Aorta (tissue), 5 donors: Measurements from ENCODE around the gene SUSD6. TPM values are rescaled to one million over a fixed set of nuclear protein-coding genes. Genes with fewer than 3 reads are reported as not detected.
A peak's percentile ranks its signal among the peaks of the same experiment; 100 is the strongest.

Experiments
- ATAC-seq: fragments of 200-7000 bp; cut with Tn5 transposase; one replicate; pipeline ENCODE4 v1.9.1; 2022; ENCODE audit warnings: moderate library complexity; ENCODE audit not compliant: low FRiP score
- DNase-seq, 2 donors: peaks; one replicate each; pipeline ENCODE4 v3.0.0-alpha.2; 2020
- H3K27ac ChIP-seq, 2 donors: one replicate each; pipeline ENCODE4 v1.5.1; 2013; ENCODE audit warnings: low read length in 2 of 2, mild to moderate bottlenecking in 2 of 2, moderate library complexity in 2 of 2, control low read depth in 1 of 2, inconsistent platforms in 1 of 2, low read depth in 1 of 2
- H3K27me3 ChIP-seq, 2 donors: one replicate each; pipeline ENCODE4 v1.6.1; 2013; ENCODE audit warnings: control low read depth in 1 of 2, low read length in 1 of 2, mild to moderate bottlenecking in 1 of 2, moderate library complexity in 1 of 2; ENCODE audit not compliant: insufficient read depth in 2 of 2, control insufficient read depth in 1 of 2
- H3K36me3 ChIP-seq, 2 donors: one replicate each; pipeline ENCODE4 v1.6.1; 2013; ENCODE audit warnings: control low read depth in 1 of 2, low read length in 1 of 2, mild to moderate bottlenecking in 1 of 2; ENCODE audit not compliant: insufficient read depth in 2 of 2, control insufficient read depth in 1 of 2
- H3K4me1 ChIP-seq, 2 donors: one replicate each; pipeline ENCODE4 v1.6.1; 2013; ENCODE audit warnings: low read length in 2 of 2, control low read depth in 1 of 2, mild to moderate bottlenecking in 1 of 2, moderate library complexity in 1 of 2; ENCODE audit not compliant: insufficient read depth in 2 of 2, control insufficient read depth in 1 of 2
- H3K4me3 ChIP-seq, 2 donors: one replicate each; pipeline ENCODE4 v1.5.1; 2013; ENCODE audit warnings: low read length in 2 of 2, control low read depth in 1 of 2, mild to moderate bottlenecking in 1 of 2
- H3K9me3 ChIP-seq: one replicate; pipeline ENCODE4 v1.6.1; 2013; ENCODE audit warnings: mild to moderate bottlenecking, low read length; ENCODE audit not compliant: control insufficient read depth
- WGBS, 2 donors: extraction: QIAGEN DNeasy Blood & Tissue Kit; methylation state at CpG; one replicate each; pipeline ENCODE4 v1.1.7; 2013; 5-methylcytosine and 5-hydroxymethylcytosine counted together
- intact Hi-C, 2 donors: fragments of 100-400 bp; cut with DNase I; formaldehyde crosslinking; loops; one replicate each; pipeline versions ENCODE4 v1.14.2 to v1.15.0; 2022
- polyA plus RNA-seq, 2 donors: library from polyadenylated mRNA; stranded (reverse); fragments of 200-250 nt; gene quantifications; one replicate each; pipeline ENCODE4 v1.2.3, GENCODE V29; 2013
- total RNA-seq, 2 donors: library from RNA; stranded (reverse); fragmentation: NEBNext Ultra II Directional; extraction: Animal tissue kit (Norgen Biotek cat#: 25700); gene quantifications; one replicate each; pipeline ENCODE4 v1.2.1, GENCODE V29; 2021
- donor health status: healthy with polysubstance abuse.
- donor health status: Bipolar disorder and iron deficiency.
- donor health status: DM: no; HTN: no; CAD: no.
- donor health status: DM: no; HTN: no; CAD: no.
- donor health status: DM: yes; HTN: yes; CAD: no.

Gene SUSD6
- total and polyA plus RNA-seq, 4 donors: 7.4 to 59.9 (median 33.7) TPM

- Histone ChIP-seq H3K4me1 (peaks cover 4 to 12% of the 10 kb centered on the region in 2 donors), H3K27ac (no peak overlapping the region), H3K36me3 (no peaks in the 10 kb centered on the region), H3K27me3 (no peaks in the 10 kb centered on the region), H3K9me3 (no peaks in the 10 kb centered on the region), H3K4me3 (no peak overlapping the region)
- intact Hi-C loops: no loop called here
- 64 to 76% methylated on average over 1 of the region's 1 CpG for WGBS, 2 donors
- ATAC-seq (no peak), DNase-seq (no peak)
These were observed 71.3 kb downstream of the SUSD6 start for GRCh38 chr14:69682621-69683263.

- ATAC-seq (no peak), DNase-seq (no peak)
- H3K9me3 ChIP-seq: no peaks in the 10 kb centered on the region
- H3K4me3 ChIP-seq: no peak overlapping the region
- peak overlapping the region in 1 of 2 donors; percentile 38 for H3K27ac ChIP-seq
- WGBS, 2 donors: 79 to 88% methylated on average over 3 of the region's 3 CpGs
- peaks cover 4 to 12% of the 10 kb centered on the region in 2 donors for H3K4me1 ChIP-seq
- intact Hi-C loops: no loop called here
- no peaks in the 10 kb centered on the region for H3K27me3 ChIP-seq
- H3K36me3 ChIP-seq: no peaks in the 10 kb centered on the region
These were observed 72.6 kb downstream of the SUSD6 start for GRCh38 chr14:69683971-69684370.

DNA sequence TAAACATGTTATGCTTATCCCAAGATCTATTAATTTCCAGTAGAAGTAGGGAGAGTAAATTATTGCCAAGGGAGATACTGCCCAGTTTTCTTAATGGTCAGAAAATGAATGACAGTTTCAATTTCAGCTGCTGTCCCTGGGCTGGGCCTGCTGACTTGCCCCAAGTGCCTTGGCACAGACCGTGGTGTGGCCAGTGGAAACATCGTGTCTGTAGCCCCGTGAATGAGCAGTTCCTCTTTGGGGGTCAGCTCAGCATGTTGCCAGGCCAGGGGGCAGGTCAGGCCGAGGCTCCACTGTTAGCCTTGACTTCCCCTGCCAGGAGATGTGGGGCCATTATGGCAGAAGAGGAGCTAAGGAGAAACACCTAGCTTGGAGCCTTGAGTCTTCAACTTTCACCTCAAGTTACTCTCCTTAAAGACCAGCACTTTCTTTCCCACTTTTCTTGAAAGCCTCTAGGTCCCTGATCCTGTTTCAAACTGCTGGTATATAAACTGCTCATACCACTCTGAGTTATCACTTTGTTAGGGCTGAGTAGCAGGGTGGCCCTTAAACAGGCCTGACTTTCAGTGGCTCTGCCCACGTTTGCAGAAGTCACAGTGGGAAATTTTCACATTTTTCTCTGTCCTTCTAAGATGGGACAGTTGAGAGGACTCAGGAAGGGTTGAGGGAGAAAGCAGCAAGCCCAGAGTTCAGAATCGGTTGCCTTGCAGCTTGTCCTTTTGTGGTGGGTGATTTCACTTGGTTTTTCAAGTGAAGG is 73.2 kb downstream of the SUSD6 start:
- Histone ChIP-seq H3K4me1 (peaks cover 4 to 12% of the 10 kb centered on the region in 2 donors), H3K9me3 (no peaks in the 10 kb centered on the region), H3K27me3 (no peaks in the 10 kb centered on the region), H3K27ac (no peak overlapping the region), H3K4me3 (no peak overlapping the region), H3K36me3 (no peaks in the 10 kb centered on the region)
- peak; percentile 11 for ATAC-seq
- intact Hi-C loops: no loop called here
- whole genome bisulfite sequencing, 2 donors: 67 to 80% methylated on average over 6 of the region's 6 CpGs
- DNase-seq: peak in 1 of 2 donors; percentile 74

DNA sequence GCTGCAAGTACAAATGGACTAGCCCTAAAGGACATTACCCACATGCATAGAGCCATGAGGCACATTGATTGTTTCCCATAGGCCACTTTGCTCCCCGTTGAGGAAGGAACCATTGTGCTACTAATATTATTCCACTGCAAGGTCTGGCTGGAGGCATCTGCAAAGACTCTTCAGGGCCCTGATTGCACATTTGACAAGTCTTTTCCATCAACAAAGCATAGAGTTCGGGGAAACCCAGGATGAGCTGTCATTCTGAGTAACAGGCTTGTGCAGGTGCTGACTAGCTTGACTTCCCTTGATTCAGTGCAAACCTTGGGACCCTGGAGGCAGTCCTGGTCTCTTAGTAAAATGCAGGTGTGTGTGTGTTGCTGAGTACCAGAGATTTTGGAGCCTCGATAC is 73.8 kb downstream of the SUSD6 start:
- Histone ChIP-seq H3K27ac (no peak overlapping the region), H3K36me3 (no peaks in the 10 kb centered on the region), H3K4me1 (peaks cover 3 to 12% of the 10 kb centered on the region in 2 donors), H3K9me3 (no peaks in the 10 kb centered on the region), H3K27me3 (no peaks in the 10 kb centered on the region), H3K4me3 (no peak overlapping the region)
- 85 to 86% methylated on average over 3 of the region's 3 CpGs for WGBS, 2 donors
- intact Hi-C loops: no loop called here
- ATAC-seq (no peak), DNase-seq (no peak)

DNA sequence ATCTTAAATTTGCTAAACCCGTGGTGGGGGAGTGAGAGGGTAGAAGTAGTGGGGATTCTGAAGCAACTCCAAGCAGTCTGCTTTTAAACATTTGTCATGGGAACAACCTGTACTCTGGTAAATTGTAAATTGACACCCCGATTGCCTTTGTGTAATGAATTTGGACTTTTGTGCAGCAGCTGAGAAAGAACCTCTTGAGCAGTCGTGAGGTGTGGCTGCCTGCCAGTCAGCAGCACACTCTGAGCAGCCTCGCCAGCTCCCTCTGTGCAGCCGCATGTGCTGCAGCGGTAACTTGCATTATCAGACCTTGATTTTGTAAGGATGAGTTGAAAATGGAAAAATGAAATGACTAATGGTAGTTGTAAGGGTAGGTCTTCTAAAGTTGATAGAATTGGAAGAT is 74.3 kb downstream of the SUSD6 start:
- ATAC-seq (peak; percentile 67), DNase-seq (peak; percentile 69 to 86)
- no peaks in the 10 kb centered on the region for H3K27me3 ChIP-seq
- H3K9me3 ChIP-seq: no peaks in the 10 kb centered on the region
- H3K27ac ChIP-seq: no peak overlapping the region
- intact Hi-C loops: no loop called here
- WGBS, 2 donors: 13 to 18% methylated on average over 6 of the region's 6 CpGs
- no peaks in the 10 kb centered on the region for H3K36me3 ChIP-seq
- H3K4me3 ChIP-seq: no peak overlapping the region
- H3K4me1 ChIP-seq: peaks cover 2 to 12% of the 10 kb centered on the region in 2 donors

DNA sequence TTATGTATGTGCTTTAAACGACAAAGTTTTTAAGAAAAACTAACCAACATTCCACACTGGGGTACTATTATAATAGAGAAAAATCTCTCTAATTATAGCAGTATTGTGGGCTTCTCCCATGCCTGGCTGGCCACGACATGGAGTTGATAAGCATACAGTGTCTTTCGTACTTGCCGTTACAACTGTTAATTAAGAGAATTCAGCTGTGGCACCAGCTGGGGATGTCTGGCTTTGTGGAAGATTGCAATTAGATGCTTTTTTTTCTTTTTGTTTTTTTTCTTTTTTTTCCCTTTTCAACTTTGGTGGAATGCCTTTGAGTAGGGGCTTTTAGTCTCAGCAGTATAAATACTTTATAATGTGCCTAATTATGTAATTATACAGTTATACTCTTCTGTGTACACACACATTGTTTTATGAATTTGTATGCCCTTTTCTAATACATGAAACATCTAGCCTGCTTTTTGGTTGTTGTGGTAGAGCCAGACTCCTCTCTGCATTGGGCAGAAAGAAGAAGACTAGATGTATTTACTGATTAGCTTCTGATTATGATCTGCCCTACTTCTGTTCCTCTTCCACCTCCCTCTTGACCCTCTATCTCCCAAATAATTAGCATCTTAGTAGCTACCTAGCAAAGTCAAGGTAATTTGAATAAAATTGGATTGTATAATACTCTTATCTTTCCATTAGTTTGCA is 76.4 kb downstream of the SUSD6 start:
- WGBS, 2 donors: 88 to 91% methylated on average over 4 of the region's 4 CpGs
- H3K9me3 ChIP-seq: no peaks in the 10 kb centered on the region
- DNase-seq (no peak), ATAC-seq (no peak)
- no peaks in the 10 kb centered on the region for H3K36me3 ChIP-seq
- H3K27ac ChIP-seq: no peak overlapping the region
- no peaks in the 10 kb centered on the region for H3K27me3 ChIP-seq
- intact Hi-C loops: no loop called here
- no peak overlapping the region for H3K4me3 ChIP-seq
- peaks cover 2 to 12% of the 10 kb centered on the region in 2 donors for H3K4me1 ChIP-seq

DNA sequence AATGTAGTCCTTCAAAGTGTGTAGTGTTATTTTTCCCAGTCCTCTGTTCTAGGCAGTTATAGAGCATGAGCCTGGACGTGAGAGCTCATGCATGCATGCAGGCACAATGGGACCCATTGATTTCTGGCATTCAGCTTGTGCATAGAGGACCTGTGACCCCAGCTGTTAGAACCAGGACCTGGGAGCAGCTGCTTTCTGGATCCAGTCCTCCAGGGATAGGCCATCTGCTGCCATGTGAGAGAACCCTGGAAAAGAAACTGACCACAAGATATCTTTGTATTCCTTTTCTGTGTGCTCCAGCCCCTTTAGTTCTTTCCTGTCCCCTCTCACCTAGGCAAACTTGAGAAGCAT is 76.9 kb downstream of the SUSD6 start:
- H3K4me1 ChIP-seq: peaks cover 2 to 8% of the 10 kb centered on the region in 2 donors
- no peak overlapping the region for H3K4me3 ChIP-seq
- WGBS, 2 donors: 88 to 96% methylated on average over 1 of the region's 1 CpG
- H3K27me3 ChIP-seq: no peaks in the 10 kb centered on the region
- no peaks in the 10 kb centered on the region for H3K36me3 ChIP-seq
- intact Hi-C loops: no loop called here
- DNase-seq (no peak), ATAC-seq (no peak)
- H3K27ac ChIP-seq: no peak overlapping the region
- H3K9me3 ChIP-seq: no peaks in the 10 kb centered on the region

DNA sequence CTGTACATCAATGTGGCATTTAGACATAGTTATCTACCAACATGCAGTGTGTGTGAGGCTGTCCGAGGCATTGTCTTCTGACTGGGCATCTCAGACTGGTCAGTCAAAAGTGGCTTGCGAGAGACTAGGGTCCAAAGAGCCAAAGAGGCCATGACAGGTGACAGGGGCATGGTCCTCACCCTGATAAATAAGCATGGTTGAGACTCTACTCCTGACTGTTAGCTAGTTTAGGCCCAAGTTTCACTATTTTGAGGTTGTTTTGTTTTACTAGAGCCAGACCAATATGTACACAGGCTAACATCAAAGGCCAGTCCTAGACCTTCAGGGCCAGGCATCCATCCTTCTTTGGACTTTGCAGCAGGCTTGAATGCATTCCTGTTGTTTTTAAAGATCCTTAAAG is 78.6 kb downstream of the SUSD6 start:
- H3K4me3 ChIP-seq: no peak overlapping the region
- H3K27me3 ChIP-seq: no peaks in the 10 kb centered on the region
- intact Hi-C loops: no loop called here
- H3K27ac ChIP-seq: no peak overlapping the region
- H3K9me3 ChIP-seq: no peaks in the 10 kb centered on the region
- H3K4me1 ChIP-seq: peaks cover 2 to 4% of the 10 kb centered on the region in 2 donors
- DNase-seq (no peak), ATAC-seq (no peak)
- no peaks in the 10 kb centered on the region for H3K36me3 ChIP-seq
- 94 to 98% methylated on average over 2 of the region's 2 CpGs for WGBS, 2 donors
